ES-I3 (cell line): Measurements from ENCODE around the gene TRAPPC14.

Experiments used
- H3K36me3 ChIP-seq: 2 replicates; pipeline ENCODE4 v1.6.1; 2013; ENCODE audit warnings: mild to moderate bottlenecking, low read length, control low read depth, moderate library complexity; ENCODE audit not compliant: insufficient read depth
- H3K4me1 ChIP-seq: 2 replicates; pipeline ENCODE4 v1.6.1; 2013; ENCODE audit warnings: mild to moderate bottlenecking, control low read depth, low read length; ENCODE audit not compliant: insufficient read depth
- H3K9ac ChIP-seq: 2 replicates; pipeline ENCODE4 v1.6.1; 2013; ENCODE audit warnings: low read depth, mild to moderate bottlenecking, low read length, moderate library complexity
- H3K9me3 ChIP-seq: 2 replicates; pipeline ENCODE4 v1.6.1; 2013; ENCODE audit warnings: mild to moderate bottlenecking, low read length, moderate library complexity; ENCODE audit not compliant: control insufficient read depth, insufficient read depth

Gene TRAPPC14

DNA sequence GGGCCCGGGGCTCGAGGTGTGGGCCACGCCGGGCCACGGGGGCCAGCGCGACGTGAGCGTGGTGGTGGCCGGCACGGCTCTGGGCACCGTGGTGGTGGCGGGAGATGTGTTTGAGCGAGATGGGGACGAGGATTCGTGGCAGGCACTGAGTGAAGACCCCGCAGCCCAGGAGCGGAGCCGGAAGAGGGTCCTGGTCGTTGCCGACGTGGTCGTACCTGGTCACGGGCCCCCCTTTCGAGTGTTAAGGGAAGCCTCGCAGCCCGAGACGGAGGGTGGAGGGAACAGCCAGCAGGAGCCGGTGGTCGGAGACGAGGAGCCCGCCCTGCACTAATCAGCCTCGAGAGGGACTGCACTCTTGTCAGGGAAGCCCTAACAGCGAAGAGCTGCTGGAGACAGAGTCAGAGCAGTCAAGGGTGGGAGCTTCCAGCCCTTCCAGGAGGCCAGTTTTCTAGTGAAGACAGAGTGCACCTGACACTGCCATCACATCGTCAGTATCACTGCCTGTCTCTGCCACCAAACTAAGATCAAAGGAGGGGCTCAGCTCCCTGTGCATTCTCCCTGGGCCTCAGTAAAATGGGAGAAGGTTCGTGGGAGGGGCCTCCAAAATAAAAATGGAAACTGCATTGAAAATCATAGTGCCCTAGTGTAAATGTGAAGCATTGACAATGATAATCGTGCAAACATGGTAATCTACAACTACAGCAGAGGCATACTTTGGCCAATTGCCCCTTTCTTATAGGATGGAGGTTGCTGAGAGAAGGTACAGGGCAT is 30.5 kb downstream of the TRAPPC14 start:
- Histone ChIP-seq H3K9ac (peak overlapping the region; percentile 88), H3K4me1 (0 out of 2 replicates have a peak, but pooled peaks cover 7% of the 10 kb centered on the region), H3K9me3 (no peaks in the 10 kb centered on the region), H3K36me3 (no peaks in the 10 kb centered on the region)

DNA sequence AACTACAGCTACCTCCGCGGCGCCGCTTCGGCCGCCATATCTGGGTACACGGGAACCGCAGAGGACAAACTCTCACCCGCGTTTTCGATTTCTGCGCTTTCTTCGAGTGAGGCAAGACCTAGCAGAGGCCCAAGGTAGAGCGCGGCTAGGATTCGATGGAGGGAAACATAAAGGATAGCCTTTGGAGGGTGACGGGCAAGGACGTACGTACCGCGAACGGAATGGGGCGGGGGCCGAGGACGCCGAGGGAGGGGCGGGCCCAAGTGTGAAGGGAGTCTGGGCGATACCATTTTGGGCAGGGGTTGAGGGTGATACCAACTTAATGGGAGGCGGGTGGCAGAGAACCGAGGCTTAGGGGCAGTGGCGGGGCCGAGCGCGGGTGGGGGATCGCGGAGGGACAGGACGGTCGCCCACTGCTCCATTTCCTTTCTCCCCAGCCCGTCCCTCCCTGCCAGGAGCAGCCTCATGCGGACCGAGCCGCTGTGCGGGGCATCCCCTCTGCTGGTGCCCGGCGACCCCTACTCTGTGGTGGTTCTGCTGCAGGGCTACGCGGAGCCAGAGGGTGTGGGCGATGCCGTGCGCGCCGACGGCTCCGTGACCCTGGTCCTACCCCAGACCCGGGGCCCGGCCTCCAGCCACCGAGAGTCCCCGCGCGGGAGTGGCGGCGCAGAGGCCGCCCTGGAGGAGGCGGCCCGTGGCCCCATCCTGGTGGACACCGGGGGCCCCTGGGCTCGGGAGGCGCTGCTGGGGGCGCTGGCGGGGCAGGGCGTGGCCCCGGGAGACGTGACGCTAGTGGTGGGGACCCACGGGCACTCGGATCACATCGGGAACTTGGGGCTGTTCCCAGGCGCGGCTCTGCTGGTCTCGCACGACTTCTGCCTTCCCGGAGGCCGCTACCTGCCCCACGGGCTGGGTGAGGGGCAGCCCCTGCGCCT is 31.3 kb downstream of the TRAPPC14 start, which contains the start of gene MBLAC1:
TSS of gene MBLAC1 (plus strand) at position 37 of the 935 bp plus-strand sequence. CDS start at position 466, 429 bp downstream.
- Histone ChIP-seq H3K9ac (peak within 1 kb of the TSS; percentile 88), H3K9me3 (no peaks in the 10 kb centered on the region), H3K36me3 (no peaks in the 10 kb centered on the region), H3K4me1 (0 out of 2 replicates have a peak, but pooled peaks cover 7% of the 10 kb centered on the region)

DNA sequence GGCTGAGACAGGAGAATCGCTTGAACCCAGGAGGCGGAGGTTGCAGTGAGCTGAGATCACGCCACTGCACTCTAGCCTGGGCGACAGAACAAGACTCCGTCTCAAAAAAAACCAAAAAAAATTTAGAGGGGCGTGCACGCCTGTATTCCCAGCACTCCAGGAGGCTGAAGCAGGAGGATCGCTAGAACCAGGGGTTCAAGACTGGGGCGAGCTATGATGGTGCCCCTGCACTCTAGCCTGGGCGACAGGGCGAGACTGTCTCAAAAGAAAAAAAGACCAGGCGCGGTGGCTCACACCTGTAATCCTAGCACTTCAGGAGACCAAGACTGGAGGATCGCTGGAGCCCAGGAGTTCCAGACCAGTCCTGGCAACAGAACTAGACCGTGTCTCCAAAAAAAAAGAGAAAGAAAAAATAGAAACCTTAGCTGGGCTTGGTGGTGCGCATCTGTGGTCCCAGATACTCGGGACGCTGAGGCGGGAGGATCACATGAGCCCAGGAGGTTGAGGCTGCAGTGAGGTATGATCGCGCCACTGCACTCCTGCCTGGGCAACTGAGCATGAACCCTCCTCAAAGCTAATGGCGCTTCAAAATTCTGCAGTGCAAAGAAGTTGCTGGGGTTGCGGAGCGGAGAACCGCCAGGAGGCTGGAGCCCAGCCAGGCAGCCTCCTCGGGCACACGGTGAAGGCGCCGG is 32.1 kb downstream of the TRAPPC14 start:
- Histone ChIP-seq H3K4me1 (0 out of 2 replicates have a peak, but pooled peaks cover 10% of the 10 kb centered on the region), H3K36me3 (no peaks in the 10 kb centered on the region), H3K9me3 (no peaks in the 10 kb centered on the region), H3K9ac (peak overlapping the region; percentile 88)

DNA sequence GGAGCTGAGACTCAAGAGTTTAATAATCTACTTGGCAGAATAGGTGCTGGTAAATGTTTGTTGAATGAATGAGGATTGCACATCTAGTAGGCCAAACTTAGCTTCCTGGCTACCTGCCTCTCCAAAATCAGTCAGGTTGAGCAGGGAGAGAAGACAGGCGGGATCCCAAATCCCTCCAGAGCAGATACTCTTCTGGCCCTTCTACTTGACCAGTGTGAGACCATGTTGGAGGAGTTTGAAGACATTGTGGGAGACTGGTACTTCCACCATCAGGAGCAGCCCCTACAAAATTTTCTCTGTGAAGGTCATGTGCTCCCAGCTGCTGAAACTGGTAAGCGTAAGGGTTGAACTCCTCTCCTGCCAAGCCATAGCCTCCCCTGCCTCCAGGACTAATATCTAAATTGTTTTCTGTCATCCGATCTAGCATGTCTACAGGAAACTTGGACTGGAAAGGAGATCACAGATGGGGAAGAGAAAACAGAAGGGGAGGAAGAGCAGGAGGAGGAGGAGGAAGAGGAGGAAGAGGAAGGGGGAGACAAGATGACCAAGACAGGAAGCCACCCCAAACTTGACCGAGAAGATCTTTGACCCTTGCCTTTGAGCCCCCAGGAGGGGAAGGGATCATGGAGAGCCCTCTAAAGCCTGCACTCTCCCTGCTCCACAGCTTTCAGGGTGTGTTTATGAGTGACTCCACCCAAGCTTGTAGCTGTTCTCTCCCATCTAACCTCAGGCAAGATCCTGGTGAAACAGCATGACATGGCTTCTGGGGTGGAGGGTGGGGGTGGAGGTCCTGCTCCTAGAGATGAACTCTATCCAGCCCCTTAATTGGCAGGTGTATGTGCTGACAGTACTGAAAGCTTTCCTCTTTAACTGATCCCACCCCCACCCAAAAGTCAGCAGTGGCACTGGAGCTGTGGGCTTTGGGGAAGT is 34.0 kb downstream of the TRAPPC14 start:
- Histone ChIP-seq H3K36me3 (no peaks in the 10 kb centered on the region), H3K9ac (no peak overlapping the region), H3K4me1 (peaks cover 15% of the 10 kb centered on the region; the same call in 1 of the 2 replicates), H3K9me3 (no peaks in the 10 kb centered on the region)

DNA sequence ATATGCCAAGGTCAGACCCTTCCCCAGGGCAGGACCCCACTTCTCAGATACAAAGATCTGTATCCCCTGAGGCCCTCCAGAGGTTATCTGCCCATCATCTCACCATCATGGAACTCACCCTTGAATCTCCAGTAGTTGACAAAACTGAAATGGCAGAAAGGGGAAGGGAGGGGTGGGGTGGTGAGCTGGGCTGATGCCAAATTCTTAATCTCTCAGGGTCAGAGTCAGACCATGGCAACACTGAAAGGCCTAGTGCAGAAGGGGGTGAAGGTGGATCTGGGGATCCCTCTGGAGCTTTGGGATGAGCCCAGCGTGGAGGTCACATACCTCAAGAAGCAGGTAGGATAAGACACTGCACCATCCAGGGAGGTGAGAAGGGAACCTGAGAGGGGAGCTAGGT is 36.0 kb downstream of the TRAPPC14 start:
- no peaks in the 10 kb centered on the region for H3K36me3 ChIP-seq
- H3K9ac ChIP-seq: no peak overlapping the region
- no peaks in the 10 kb centered on the region for H3K9me3 ChIP-seq
- peaks cover 11% of the 10 kb centered on the region; the same call in 1 of the 2 replicates for H3K4me1 ChIP-seq

DNA sequence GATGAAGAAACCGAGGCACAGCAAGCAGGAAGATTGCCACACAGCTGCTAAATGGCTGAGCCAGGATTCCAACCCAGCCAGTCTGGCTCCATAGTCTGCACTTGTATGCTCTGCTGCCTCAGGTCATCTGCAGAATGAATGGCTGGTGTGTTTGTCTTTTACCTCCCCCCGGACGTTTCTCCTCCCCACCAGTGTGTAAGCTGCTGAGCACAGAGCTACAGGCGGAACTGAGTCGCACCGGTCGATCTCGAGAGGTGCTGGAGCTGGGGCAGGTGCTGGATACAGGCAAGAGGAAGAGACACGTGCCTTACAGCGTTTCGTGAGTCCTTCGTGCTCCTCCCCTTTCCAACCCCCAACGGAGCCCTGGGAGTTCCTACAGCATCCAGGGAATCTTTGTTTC is 36.5 kb downstream of the TRAPPC14 start:
- no peak overlapping the region for H3K9ac ChIP-seq
- no peaks in the 10 kb centered on the region for H3K9me3 ChIP-seq
- H3K4me1 ChIP-seq: peaks cover 11% of the 10 kb centered on the region; the same call in 1 of the 2 replicates
- H3K36me3 ChIP-seq: no peaks in the 10 kb centered on the region

DNA sequence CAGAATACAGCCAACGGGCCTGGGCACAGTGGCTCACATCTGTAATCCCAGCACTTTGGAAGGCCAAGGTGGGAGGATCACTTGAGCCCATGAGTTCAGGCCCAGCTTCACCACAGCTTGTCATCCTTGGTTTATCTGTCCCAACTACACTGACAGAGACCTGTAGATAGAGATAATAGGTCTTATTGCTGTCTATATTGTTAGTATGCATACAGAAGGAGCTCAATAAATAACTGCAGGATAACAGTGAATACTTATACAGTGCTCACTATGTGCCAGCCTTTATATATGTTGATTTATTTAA is 37.8 kb downstream of the TRAPPC14 start:
- no peaks in the 10 kb centered on the region for H3K9me3 ChIP-seq
- H3K36me3 ChIP-seq: no peaks in the 10 kb centered on the region
- peak overlapping the region; percentile 73; the same call in 1 of the 2 replicates for H3K9ac ChIP-seq
- peaks cover 11% of the 10 kb centered on the region; the same call in 1 of the 2 replicates for H3K4me1 ChIP-seq

DNA sequence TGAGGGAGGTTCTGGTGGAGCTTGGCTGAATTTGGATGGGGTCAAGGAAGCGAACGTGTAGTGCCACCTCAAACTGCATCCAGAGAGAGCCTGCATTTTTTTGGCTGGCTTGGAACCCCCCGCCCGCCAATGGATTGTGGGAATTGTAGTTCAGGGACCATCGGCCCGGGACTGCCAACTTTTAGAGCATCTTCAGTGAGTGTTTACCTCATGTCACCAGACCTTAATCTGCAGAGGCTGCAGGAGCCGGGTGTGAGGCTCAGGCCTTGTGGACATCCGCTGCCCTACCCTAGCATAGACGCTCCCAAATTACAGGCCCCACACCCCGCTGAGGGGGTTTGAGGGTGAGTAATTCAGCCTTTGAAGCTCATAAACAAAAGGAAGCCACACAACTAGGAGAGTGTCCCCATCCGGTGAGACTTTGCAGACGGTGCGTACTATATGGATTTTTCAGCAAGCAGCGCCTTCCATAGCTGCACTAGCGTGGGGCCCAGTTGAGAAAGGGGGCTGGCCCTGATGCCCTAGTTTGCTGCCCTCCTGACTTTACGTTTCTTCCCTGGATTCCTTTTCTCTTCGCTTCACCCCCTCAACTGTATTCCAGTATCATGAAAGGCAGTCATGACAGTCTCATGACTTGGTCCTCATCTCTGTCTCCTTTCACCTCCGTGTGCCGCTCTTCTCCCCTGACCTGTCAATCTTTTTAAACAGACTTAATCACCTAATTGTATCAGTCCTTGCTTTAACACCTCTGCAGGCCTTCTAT is 38.4 kb downstream of the TRAPPC14 start:
- H3K9me3 ChIP-seq: no peaks in the 10 kb centered on the region
- peaks cover 11% of the 10 kb centered on the region; the same call in 1 of the 2 replicates for H3K4me1 ChIP-seq
- H3K9ac ChIP-seq: peak overlapping the region; percentile 73
- H3K36me3 ChIP-seq: no peaks in the 10 kb centered on the region

DNA sequence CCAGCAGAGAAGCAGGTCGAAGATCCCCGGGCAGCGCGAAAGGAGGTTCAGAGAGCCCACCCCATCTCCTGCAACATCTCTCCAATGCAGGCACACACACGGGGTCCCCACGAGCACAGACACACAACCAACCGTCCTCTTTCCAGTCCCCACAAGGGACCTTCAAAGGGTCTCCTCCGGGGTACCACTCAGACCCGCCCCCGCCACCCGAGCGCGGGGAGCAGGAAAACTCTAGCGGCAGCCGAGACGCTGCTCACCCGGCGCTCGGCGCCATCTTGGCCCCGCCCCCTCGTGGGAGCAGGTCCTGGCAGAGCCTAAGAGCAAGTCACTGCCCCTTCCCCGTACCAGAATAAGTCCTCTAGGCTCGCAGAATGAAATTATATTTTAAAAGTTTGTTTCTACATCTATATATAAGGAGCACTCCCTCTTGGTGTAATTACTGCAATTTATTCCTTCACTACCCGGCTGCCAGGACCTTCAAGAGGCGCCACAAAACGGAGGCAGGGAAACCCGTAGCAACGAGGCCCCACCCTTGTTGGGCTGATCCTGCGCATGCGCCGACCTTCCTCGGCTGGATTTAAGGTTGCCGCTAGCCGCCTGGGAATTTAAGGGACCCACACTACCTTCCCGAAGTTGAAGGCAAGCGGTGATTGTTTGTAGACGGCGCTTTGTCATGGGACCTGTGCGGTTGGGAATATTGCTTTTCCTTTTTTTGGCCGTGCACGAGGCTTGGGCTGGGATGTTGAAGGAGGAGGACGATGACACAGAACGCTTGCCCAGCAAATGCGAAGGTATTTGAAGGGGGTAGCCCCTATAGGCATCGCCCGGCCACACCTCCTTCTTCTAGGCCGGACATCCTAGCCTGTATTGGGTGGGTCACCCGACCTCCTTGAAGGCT is 39.2 kb downstream of the TRAPPC14 start, which contains the start of the genes CNPY4 and TAF6:
TSS of gene CNPY4 (plus strand) at position 563 of the 898 bp plus-strand sequence. CDS start at position 674, 111 bp downstream.
TSS of gene TAF6 (minus strand) at position 287 of the 898 bp plus-strand sequence. CDS start 5,149 bp downstream, outside the sequence.
- Histone ChIP-seq H3K9me3 (no peaks in the 10 kb centered on the region), H3K9ac (peak within 1 kb of the TSS; percentile 73)

DNA sequence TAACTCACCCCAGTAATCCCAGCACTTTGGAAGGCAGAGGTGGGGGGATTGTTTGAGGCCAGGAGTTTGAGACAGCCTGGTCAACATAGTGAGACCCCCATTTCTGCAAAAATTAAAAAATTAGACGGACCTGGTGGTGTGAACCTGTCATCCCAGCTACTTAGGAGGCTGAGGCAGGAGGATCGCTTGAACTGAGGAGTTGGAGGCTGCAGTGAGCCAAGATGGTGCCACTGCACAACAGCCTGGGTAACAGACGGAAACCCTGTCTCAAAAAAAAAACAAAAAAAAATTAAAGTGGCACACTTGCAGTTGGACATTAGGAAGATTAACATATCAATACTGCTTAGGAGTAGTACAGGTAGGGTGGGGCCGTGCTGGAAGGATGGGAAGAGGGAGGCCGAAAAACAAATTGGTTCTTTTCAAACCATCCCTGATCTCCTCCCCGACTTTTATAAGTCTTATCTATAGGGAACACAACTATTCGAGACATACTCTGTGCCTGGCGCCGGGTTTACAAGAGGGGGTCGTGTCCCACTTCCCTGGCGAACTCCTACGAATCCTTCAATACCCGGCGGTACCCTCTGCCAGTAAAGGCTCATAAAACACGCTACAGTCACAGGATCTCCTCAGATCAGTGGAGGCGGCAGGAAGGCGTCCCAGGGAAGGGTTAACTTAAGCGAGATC is 40.0 kb downstream of the TRAPPC14 start:
- Histone ChIP-seq H3K4me1 (peaks cover 11% of the 10 kb centered on the region; the same call in 1 of the 2 replicates), H3K9ac (peak overlapping the region; percentile 73), H3K36me3 (0 out of 2 replicates have a peak, but pooled peaks cover 3% of the 10 kb centered on the region), H3K9me3 (no peaks in the 10 kb centered on the region)

More for the DNA sequence above, 39.2 kb downstream of the TRAPPC14 start, which contains the start of the genes CNPY4 and TAF6:
- no peaks in the 10 kb centered on the region for H3K36me3 ChIP-seq
- peaks cover 11% of the 10 kb centered on the region; the same call in 1 of the 2 replicates for H3K4me1 ChIP-seq

DNA sequence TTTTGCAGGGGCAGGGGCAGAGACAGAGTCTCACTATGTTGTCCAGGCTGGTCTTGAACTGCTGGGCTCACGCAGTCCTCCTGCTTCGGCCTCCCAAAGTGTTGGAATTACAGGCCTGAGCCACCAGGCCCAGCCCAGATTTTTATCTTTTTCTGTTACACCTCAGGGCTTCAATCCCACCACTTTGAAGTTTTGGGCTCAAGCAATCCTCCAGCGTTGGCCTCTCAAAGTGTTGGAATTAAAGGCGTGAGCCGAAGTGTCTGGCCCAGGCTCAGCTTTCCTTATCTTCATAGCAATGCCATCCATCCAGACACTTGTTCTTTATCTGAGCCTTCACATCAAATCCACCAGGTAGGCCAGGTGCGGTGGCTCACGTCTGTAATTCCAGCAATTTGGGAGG is 43.5 kb downstream of the TRAPPC14 start:
- Histone ChIP-seq H3K4me1 (no peaks in the 10 kb centered on the region), H3K9me3 (no peaks in the 10 kb centered on the region), H3K36me3 (peaks cover 9% of the 10 kb centered on the region; the same call in 1 of the 2 replicates), H3K9ac (no peak overlapping the region)
